Left lung (tissue), 10 donors: ENCODE data around the gene ERF. TPM values are rescaled to one million over a fixed set of nuclear protein-coding genes. Genes with fewer than 3 reads are reported as not detected.
A peak's percentile ranks its signal among the peaks of the same experiment; 100 is the strongest.

ENCODE experiments used
- ATAC-seq: fragments of 200-7000 bp; cut with Tn5 transposase; one replicate; pipeline ENCODE4 v1.9.1; 2020; ENCODE audit warnings: moderate library complexity
- DNase-seq, 4 donors: peaks; one replicate each; pipeline ENCODE4 v3.0.0-alpha.2; 2013 to 2020
- H3K27ac ChIP-seq, 2 donors: fragments of 200-600 bp; sonication (generic) in 1 of 2; one replicate each; pipeline versions ENCODE4 v1.5.0 to v1.8.0; 2020 to 2021
- H3K27me3 ChIP-seq, 2 donors: fragments of 200-600 bp; sonication (generic) in 1 of 2; one replicate each; pipeline versions ENCODE4 v1.5.0 to v1.8.0; 2020 to 2021
- H3K36me3 ChIP-seq, 2 donors: fragments of 200-600 bp; sonication (generic) in 1 of 2; one replicate each; pipeline versions ENCODE4 v1.5.0 to v1.8.0; 2020 to 2021
- H3K4me1 ChIP-seq, 2 donors: fragments of 200-600 bp; one replicate each; pipeline ENCODE4 v1.8.0; 2021
- H3K4me3 ChIP-seq, 2 donors: fragments of 200-600 bp; sonication (generic) in 1 of 2; one replicate each; pipeline versions ENCODE4 v1.5.0 to v1.8.0; 2020 to 2021; ENCODE audit warnings: mild to moderate bottlenecking in 1 of 2
- H3K9me3 ChIP-seq, 2 donors: fragments of 200-600 bp; sonication (generic) in 1 of 2; one replicate each; pipeline versions ENCODE4 v1.5.0 to v1.8.0; 2020 to 2021
- intact Hi-C, 2 donors: fragments of 100-400 bp; cut with DNase I; formaldehyde crosslinking; loops; one replicate each; pipeline versions ENCODE4 v1.11.2 to v1.14.2; 2022
- polyA plus RNA-seq, 6 donors: library from polyadenylated mRNA; unstranded; fragments of 120-200 nt; gene quantifications; one replicate each; pipeline ENCODE4 v1.2.1, GENCODE V29; 2013; ENCODE audit not compliant: insufficient read length in 6 of 6
- total RNA-seq, 2 donors: library from RNA; stranded (reverse); fragmentation: NEBNext Ultra II Directional; extraction: Animal tissue kit (Norgen Biotek cat#: 25700); gene quantifications; one replicate each; pipeline ENCODE4 v1.2.1, GENCODE V29; 2021
- TF ChIP-seq, protein P1 (sequence below), 2 donors: fragments of 200-600 bp; sonication (generic) in 1 of 2; IDR thresholded peaks; one replicate each; pipeline versions ENCODE4 v1.5.0 to v1.8.0; 2021; ENCODE audit warnings: antibody characterized with exemption in 2 of 2
- donor health status: DM: no; HTN: yes; CAD: no.
- donor health status: DM: no; HTN: no; CAD: no.

ERF gene
- total and polyA plus RNA-seq, 8 donors = 42.9 to 56.4 (median 48.9) TPM

GRCh38 chr19:42293540-42293939 is 38.6 kb upstream of the ERF start:
- no peak overlapping the region for H3K4me3 ChIP-seq
- intact Hi-C loops = no loop called here
- peaks cover 0 to 70% of the 10 kb centered on the region in 2 donors for H3K36me3 ChIP-seq
- H3K27me3 ChIP-seq = no peaks in the 10 kb centered on the region
- ATAC-seq = no peak
- TF ChIP-seq, protein P1, sequence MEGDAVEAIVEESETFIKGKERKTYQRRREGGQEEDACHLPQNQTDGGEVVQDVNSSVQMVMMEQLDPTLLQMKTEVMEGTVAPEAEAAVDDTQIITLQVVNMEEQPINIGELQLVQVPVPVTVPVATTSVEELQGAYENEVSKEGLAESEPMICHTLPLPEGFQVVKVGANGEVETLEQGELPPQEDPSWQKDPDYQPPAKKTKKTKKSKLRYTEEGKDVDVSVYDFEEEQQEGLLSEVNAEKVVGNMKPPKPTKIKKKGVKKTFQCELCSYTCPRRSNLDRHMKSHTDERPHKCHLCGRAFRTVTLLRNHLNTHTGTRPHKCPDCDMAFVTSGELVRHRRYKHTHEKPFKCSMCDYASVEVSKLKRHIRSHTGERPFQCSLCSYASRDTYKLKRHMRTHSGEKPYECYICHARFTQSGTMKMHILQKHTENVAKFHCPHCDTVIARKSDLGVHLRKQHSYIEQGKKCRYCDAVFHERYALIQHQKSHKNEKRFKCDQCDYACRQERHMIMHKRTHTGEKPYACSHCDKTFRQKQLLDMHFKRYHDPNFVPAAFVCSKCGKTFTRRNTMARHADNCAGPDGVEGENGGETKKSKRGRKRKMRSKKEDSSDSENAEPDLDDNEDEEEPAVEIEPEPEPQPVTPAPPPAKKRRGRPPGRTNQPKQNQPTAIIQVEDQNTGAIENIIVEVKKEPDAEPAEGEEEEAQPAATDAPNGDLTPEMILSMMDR (IDR thresholded peaks at IDR 0.05) = no peak
- H3K27ac ChIP-seq = no peak overlapping the region
- H3K4me1 ChIP-seq = no peaks in the 10 kb centered on the region
- no peak for DNase-seq
- no peaks in the 10 kb centered on the region for H3K9me3 ChIP-seq

DNA sequence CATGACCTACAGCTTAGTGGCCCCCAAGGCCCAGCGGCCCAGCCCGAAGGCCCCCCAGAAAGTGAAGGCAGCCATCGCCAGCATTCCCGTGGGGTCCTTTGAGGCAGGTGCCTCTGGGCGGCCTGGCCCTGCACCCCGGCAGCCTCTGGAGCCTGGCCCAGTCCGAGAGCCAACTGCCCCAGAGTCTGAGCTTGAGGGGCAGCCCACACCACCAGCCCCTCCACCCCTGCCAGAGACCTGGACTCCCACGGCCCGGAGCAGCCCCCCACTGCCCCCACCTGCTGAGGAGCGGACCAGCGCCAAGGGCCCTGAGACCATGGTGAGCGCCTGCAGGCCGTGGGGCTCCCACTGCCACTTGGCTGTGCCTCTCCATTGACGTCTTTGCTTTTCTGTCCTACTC is 38.0 kb upstream of the ERF start:
- Histone ChIP-seq H3K9me3 (no peaks in the 10 kb centered on the region), H3K4me3 (no peak overlapping the region), H3K4me1 (no peaks in the 10 kb centered on the region), H3K27ac (no peak overlapping the region), H3K27me3 (no peaks in the 10 kb centered on the region), H3K36me3 (peaks cover 0 to 76% of the 10 kb centered on the region in 2 donors)
- no peak for ATAC-seq
- intact Hi-C loops = no loop called here
- no peak for DNase-seq
- TF ChIP-seq, protein P1 (IDR thresholded peaks at IDR 0.05) = no peak

DNA sequence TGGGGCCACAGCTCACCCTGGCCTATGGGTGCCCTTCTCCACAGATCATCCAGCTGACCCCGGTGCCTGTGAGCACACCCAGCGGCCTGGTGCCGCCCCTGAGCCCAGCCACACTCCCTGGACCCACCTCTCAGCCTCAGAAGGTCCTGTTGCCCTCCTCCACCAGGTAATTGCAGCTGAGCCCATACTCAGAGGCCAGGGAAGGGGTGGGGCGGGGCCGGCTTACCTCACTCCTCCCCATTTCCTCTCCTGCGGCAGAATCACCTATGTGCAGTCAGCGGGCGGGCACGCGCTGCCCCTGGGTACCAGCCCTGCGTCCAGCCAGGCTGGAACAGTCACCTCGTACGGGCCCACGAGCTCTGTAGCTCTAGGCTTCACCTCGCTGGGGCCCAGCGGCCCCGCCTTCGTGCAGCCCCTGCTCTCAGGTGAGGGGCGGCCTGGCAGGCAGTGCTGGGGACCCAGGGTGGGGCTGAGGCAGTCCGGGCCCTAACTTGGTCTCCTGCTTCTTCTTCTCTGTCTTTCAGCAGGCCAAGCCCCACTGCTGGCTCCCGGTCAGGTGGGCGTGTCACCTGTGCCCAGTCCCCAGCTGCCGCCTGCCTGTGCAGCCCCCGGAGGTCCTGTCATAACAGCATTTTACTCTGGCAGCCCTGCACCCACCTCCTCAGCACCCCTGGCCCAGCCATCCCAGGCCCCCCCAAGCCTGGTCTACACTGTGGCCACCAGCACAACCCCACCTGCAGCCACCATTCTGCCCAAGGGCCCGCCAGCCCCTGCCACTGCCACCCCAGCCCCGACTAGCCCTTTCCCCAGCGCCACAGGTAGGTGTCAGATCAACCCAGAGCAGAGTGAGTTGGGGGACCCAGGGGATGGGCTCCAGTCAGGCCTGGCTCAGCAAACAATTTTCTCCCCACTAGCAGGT is 37.4 kb upstream of the ERF start:
- H3K27me3 ChIP-seq = no peaks in the 10 kb centered on the region
- ATAC-seq (no peak), DNase-seq (no peak)
- peaks cover 0 to 83% of the 10 kb centered on the region in 2 donors for H3K36me3 ChIP-seq
- TF ChIP-seq, protein P1 (IDR thresholded peaks at IDR 0.05) = no peak
- H3K27ac ChIP-seq = no peak overlapping the region
- intact Hi-C loops = no loop called here
- no peak overlapping the region for H3K4me3 ChIP-seq
- H3K4me1 ChIP-seq = no peaks in the 10 kb centered on the region
- H3K9me3 ChIP-seq = no peaks in the 10 kb centered on the region

DNA sequence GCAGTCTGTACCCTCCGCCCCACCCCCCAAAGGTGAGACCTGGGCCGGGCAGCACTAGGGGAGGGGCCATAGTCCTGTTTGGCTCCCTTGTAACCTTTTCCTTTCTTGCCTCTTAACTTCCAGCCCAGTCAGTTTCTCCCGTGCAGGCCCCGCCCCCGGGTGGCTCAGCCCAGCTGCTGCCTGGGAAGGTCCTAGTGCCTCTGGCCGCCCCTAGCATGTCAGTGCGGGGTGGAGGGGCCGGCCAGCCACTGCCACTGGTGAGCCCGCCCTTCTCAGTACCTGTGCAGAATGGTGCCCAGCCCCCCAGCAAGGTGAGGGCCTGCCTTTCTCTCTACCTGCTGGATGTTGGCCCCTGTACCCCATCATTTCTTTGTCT is 36.5 kb upstream of the ERF start:
- intact Hi-C loops = no loop called here
- Histone ChIP-seq H3K9me3 (no peaks in the 10 kb centered on the region), H3K4me1 (peaks cover 0 to 4% of the 10 kb centered on the region in 2 donors), H3K4me3 (no peak overlapping the region), H3K27ac (no peak overlapping the region), H3K27me3 (no peaks in the 10 kb centered on the region), H3K36me3 (peaks cover 0 to 89% of the 10 kb centered on the region in 2 donors)
- TF ChIP-seq, protein P1 (IDR thresholded peaks at IDR 0.05) = no peak
- DNase-seq (no peak), ATAC-seq (no peak)

GRCh38 chr19:42290523-42291434 is 35.9 kb upstream of the ERF start:
- peak; percentile 8 for ATAC-seq
- intact Hi-C loops = no loop called here

More at GRCh38 chr19:42290523-42291434, 35.9 kb upstream of the ERF start:
- peak in 1 of 4 donors; percentile 79 for DNase-seq
- peaks cover 5 to 10% of the 10 kb centered on the region in 2 donors for H3K4me1 ChIP-seq
- no peak overlapping the region for H3K4me3 ChIP-seq
- no peaks in the 10 kb centered on the region for H3K27me3 ChIP-seq
- H3K36me3 ChIP-seq = peaks cover 0 to 89% of the 10 kb centered on the region in 2 donors
- no peaks in the 10 kb centered on the region for H3K9me3 ChIP-seq
- TF ChIP-seq, protein P1 (IDR thresholded peaks at IDR 0.05) = peak; percentile 7 to 42
- H3K27ac ChIP-seq = no peak overlapping the region
